ENCODE results near the gene GNA14. TPM values are rescaled to one million over a fixed set of nuclear protein-coding genes. Genes with fewer than 3 reads are reported as not detected.

The GNA14 gene
- total RNA-seq, 3 donors from 2014 or later (not counting 1 experiment from before 2014, with no cell fraction given), result 1.8 TPM; not detected in 2

DNA sequence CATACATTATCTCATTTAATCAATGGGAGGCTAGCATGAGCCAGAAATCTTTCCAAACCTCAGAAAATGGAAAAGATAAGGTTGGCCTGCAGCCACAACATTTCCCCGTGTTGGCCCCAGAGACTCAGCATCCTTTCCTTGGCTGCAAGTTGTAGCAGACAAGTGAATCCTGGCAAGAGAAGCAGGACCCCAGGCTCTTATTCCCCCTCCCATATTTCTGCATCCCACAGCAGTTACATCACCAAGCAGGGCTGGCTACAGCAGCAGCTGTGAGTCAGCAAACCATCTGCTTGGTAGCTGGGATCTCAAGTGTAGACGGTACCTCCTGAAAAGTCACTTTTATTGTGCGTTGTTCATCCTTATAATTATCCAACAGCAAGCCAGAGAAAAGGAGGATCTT is 212.4 kb downstream of the GNA14 start:
- DNase-seq (no peak), ATAC-seq (no peak)
- Mint-ChIP-seq H3K4me3 (no peak overlapping the region), H3K27me3 (ENCODE audit: low read depth in 2 of 2) (peaks cover 0 to 12% of the 10 kb centered on the region in 2 donors), H3K36me3 (no peaks in the 10 kb centered on the region), H3K4me1 (peaks cover 0 to 4% of the 10 kb centered on the region in 2 donors), H3K27ac (no peak overlapping the region), H3K9me3 (no peaks in the 10 kb centered on the region)
- Histone ChIP-seq H3K27me3 (ENCODE audit: control insufficient read depth, insufficient read depth, low read length) (no peaks in the 10 kb centered on the region), H3K27ac (ENCODE audit: low read length) (no peak overlapping the region), H3K36me3 (ENCODE audit: control insufficient read depth, insufficient read depth, low read length) (no peaks in the 10 kb centered on the region), H3K4me1 (ENCODE audit: control insufficient read depth, insufficient read depth, low read length) (no peaks in the 10 kb centered on the region), H3K9me3 (ENCODE audit: control insufficient read depth, insufficient read depth, low read length) (no peaks in the 10 kb centered on the region), H3K4me3 (ENCODE audit: low read length) (no peak overlapping the region)
- TF ChIP-seq, protein P1, sequence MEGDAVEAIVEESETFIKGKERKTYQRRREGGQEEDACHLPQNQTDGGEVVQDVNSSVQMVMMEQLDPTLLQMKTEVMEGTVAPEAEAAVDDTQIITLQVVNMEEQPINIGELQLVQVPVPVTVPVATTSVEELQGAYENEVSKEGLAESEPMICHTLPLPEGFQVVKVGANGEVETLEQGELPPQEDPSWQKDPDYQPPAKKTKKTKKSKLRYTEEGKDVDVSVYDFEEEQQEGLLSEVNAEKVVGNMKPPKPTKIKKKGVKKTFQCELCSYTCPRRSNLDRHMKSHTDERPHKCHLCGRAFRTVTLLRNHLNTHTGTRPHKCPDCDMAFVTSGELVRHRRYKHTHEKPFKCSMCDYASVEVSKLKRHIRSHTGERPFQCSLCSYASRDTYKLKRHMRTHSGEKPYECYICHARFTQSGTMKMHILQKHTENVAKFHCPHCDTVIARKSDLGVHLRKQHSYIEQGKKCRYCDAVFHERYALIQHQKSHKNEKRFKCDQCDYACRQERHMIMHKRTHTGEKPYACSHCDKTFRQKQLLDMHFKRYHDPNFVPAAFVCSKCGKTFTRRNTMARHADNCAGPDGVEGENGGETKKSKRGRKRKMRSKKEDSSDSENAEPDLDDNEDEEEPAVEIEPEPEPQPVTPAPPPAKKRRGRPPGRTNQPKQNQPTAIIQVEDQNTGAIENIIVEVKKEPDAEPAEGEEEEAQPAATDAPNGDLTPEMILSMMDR (IDR thresholded peaks at IDR 0.05), result no peak
- intact Hi-C loops (cut with micrococcal nuclease), result no loop called here
- 93% methylated on average over 3 of the region's 3 CpGs for WGBS (ENCODE audit: insufficient coverage)

DNA sequence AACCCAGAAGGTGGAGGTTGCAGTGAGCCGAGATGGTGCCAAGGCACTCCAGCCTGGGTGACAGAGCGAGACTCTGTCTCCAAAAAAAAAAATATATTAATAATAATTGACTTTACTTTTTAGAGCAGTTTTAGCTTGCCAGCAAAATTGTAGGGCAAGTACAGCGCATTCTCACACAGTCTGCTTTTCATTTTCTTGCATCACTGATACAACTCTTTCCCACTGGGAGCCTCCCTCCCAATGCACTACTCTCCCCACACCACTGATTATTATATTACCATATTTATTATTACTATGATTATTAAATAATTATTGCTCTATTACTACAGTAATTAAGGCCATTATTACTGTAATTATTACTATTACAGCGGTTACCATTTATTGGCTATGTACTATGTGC is 212.8 kb downstream of the GNA14 start:
- Histone ChIP-seq H3K36me3 (ENCODE audit: control insufficient read depth, insufficient read depth, low read length) (no peaks in the 10 kb centered on the region), H3K27me3 (ENCODE audit: control insufficient read depth, insufficient read depth, low read length) (no peaks in the 10 kb centered on the region), H3K4me3 (ENCODE audit: low read length) (no peak overlapping the region), H3K9me3 (ENCODE audit: control insufficient read depth, insufficient read depth, low read length) (no peaks in the 10 kb centered on the region), H3K4me1 (ENCODE audit: control insufficient read depth, insufficient read depth, low read length) (no peaks in the 10 kb centered on the region), H3K27ac (ENCODE audit: low read length) (no peak overlapping the region)
- Mint-ChIP-seq H3K4me1 (peaks cover 0 to 4% of the 10 kb centered on the region in 2 donors), H3K36me3 (no peaks in the 10 kb centered on the region), H3K4me3 (no peak overlapping the region), H3K9me3 (no peaks in the 10 kb centered on the region), H3K27ac (no peak overlapping the region), H3K27me3 (ENCODE audit: low read depth in 2 of 2) (peaks cover 0 to 12% of the 10 kb centered on the region in 2 donors)
- TF ChIP-seq, protein P1 (IDR thresholded peaks at IDR 0.05), result no peak
- ATAC-seq (no peak), DNase-seq (no peak)
- WGBS (ENCODE audit: insufficient coverage), result 93% methylated on average over 3 of the region's 4 CpGs
- intact Hi-C loops (cut with micrococcal nuclease), result no loop called here

DNA sequence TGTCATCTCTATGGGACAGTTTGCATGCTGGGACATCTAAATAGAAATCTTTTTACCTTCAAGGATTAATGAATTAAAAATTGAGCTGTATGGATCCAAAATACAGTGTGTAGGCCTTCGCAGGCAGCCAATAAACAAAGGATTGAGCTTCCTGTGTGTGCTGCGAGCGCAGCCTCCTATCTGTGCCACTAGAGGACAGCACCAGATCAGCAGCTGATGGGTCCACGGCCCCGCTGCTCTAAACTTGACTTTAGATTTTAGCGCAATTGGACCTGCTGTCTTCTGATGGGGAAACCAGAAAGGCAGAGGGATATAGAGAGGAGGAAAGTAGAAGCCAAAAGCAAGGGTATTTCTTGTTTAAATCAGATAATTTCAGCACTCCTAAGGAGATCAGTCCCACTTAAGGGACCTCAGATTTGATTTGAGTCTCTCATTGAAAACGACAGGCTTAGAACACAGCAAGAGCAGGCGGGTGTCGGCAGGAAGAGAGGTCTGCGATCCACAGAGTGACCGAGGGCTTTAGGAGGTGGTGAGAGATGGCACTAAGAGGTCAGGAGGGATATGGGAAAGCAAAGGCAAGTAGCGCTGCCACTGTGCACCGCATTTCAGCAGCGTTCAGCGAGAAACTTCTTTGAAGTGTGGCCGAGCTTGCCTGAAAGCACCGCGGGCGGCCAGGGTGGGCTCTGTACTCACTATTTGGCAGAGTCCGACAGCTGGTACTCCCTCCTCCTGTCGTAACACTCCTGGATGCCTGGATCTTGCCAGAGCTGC is 214.3 kb downstream of the GNA14 start:
- peaks cover 0 to 4% of the 10 kb centered on the region in 2 donors for H3K4me1 Mint-ChIP-seq
- DNase-seq, result peak in 1 of 2 donors; percentile 71
- no peaks in the 10 kb centered on the region for H3K9me3 ChIP-seq (ENCODE audit: control insufficient read depth, insufficient read depth, low read length)
- no peaks in the 10 kb centered on the region for H3K4me1 ChIP-seq (ENCODE audit: control insufficient read depth, insufficient read depth, low read length)
- H3K27ac Mint-ChIP-seq, result no peak overlapping the region
- H3K4me3 ChIP-seq (ENCODE audit: low read length), result no peak overlapping the region
- no peak overlapping the region for H3K27ac ChIP-seq (ENCODE audit: low read length)
- no peak overlapping the region for H3K4me3 Mint-ChIP-seq
- no peaks in the 10 kb centered on the region for H3K9me3 Mint-ChIP-seq
- TF ChIP-seq, protein P1 (IDR thresholded peaks at IDR 0.05), result peak; percentile 58
- 70% methylated on average over 21 of the region's 21 CpGs for WGBS (ENCODE audit: insufficient coverage)
- peaks cover 0 to 7% of the 10 kb centered on the region in 2 donors for H3K27me3 Mint-ChIP-seq (ENCODE audit: low read depth in 2 of 2)
- no peaks in the 10 kb centered on the region for H3K36me3 ChIP-seq (ENCODE audit: control insufficient read depth, insufficient read depth, low read length)
- intact Hi-C loops (cut with micrococcal nuclease), result no loop called here
- peak; percentile 47 to 83 (median 68) for ATAC-seq
- no peaks in the 10 kb centered on the region for H3K27me3 ChIP-seq (ENCODE audit: control insufficient read depth, insufficient read depth, low read length)
- no peaks in the 10 kb centered on the region for H3K36me3 Mint-ChIP-seq
